Measurements from ENCODE around the gene PTCH2. TPM values are rescaled to one million over a fixed set of nuclear protein-coding genes. Genes with fewer than 3 reads are reported as not detected.

Gene PTCH2
- total and polyA plus RNA-seq, 2 of the 13 experiments (the other 11 are each of a cell fraction or from before 2014, with no cell fraction given), result 0.60 to 1.5 TPM

DNA sequence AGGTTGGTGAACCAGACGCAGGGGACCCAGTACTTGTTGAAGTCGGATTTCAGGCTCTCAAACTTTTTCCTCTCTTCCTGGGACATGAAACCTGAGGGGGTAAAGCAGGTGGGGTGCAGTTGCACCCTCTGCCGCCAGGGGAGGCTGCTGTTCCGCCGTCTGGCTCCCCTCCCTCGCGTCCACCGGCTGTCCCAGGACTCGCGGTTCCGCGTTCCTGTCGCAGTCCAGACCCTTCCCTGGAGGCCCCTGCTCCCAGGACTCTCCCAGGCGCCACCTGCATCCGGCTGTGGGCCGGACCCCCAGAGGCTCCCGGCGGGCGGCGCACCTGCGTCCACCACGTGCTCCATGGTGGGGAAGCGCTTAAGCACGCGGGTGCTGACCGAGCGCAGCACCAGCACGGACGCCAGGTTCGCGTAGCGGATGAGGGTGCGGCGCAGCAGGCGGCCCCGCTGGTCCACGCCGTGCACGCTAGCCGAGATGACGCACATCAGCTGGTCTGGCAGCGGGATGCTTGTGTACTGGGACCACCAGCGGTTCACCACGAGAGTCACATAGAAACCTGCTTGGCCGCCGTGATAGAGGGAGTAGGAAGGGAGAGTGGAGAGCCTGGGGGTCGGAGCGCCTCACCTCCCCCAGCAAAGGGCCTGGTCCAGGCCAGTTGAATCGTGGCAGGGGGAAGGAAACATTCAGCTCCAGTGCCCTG lies 56.8 kb downstream of the PTCH2 start (continued):
- TF ChIP-seq, protein P1, sequence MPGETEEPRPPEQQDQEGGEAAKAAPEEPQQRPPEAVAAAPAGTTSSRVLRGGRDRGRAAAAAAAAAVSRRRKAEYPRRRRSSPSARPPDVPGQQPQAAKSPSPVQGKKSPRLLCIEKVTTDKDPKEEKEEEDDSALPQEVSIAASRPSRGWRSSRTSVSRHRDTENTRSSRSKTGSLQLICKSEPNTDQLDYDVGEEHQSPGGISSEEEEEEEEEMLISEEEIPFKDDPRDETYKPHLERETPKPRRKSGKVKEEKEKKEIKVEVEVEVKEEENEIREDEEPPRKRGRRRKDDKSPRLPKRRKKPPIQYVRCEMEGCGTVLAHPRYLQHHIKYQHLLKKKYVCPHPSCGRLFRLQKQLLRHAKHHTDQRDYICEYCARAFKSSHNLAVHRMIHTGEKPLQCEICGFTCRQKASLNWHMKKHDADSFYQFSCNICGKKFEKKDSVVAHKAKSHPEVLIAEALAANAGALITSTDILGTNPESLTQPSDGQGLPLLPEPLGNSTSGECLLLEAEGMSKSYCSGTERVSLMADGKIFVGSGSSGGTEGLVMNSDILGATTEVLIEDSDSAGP (CRISPR knock-in tag; IDR thresholded peaks at IDR 0.05; ENCODE audit: borderline replicate concordance), result peak; percentile 81; the same call in 1 of the 2 replicates
- no peak for TF ChIP-seq DNMT3B (CRISPR knock-in tag; conservative IDR thresholded peaks at IDR 0.05)
- peak; percentile 61 for TF ChIP-seq AKAP8 (CRISPR knock-in tag; IDR thresholded peaks at IDR 0.05)
- TF ChIP-seq MTA3 (CRISPR knock-in tag; IDR thresholded peaks at IDR 0.05), result no peak
- TF ChIP-seq, protein P2, sequence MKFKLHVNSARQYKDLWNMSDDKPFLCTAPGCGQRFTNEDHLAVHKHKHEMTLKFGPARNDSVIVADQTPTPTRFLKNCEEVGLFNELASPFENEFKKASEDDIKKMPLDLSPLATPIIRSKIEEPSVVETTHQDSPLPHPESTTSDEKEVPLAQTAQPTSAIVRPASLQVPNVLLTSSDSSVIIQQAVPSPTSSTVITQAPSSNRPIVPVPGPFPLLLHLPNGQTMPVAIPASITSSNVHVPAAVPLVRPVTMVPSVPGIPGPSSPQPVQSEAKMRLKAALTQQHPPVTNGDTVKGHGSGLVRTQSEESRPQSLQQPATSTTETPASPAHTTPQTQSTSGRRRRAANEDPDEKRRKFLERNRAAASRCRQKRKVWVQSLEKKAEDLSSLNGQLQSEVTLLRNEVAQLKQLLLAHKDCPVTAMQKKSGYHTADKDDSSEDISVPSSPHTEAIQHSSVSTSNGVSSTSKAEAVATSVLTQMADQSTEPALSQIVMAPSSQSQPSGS (CRISPR knock-in tag; IDR thresholded peaks at IDR 0.05), result 0 out of 2 replicates have a peak, but pooled peaks have one; percentile 32
- TF ChIP-seq ZNF350 (CRISPR knock-in tag; IDR thresholded peaks at IDR 0.05; ENCODE audit: borderline replicate concordance, low read depth), result 0 out of 2 replicates have a peak, but pooled peaks have one; percentile 25
- TF ChIP-seq KLF16 (CRISPR knock-in tag; IDR thresholded peaks at IDR 0.05), result 0 out of 4 replicates have a peak, but pooled peaks of 1 of the 2 experiments have one; percentile 28
- TF ChIP-seq, protein P3, sequence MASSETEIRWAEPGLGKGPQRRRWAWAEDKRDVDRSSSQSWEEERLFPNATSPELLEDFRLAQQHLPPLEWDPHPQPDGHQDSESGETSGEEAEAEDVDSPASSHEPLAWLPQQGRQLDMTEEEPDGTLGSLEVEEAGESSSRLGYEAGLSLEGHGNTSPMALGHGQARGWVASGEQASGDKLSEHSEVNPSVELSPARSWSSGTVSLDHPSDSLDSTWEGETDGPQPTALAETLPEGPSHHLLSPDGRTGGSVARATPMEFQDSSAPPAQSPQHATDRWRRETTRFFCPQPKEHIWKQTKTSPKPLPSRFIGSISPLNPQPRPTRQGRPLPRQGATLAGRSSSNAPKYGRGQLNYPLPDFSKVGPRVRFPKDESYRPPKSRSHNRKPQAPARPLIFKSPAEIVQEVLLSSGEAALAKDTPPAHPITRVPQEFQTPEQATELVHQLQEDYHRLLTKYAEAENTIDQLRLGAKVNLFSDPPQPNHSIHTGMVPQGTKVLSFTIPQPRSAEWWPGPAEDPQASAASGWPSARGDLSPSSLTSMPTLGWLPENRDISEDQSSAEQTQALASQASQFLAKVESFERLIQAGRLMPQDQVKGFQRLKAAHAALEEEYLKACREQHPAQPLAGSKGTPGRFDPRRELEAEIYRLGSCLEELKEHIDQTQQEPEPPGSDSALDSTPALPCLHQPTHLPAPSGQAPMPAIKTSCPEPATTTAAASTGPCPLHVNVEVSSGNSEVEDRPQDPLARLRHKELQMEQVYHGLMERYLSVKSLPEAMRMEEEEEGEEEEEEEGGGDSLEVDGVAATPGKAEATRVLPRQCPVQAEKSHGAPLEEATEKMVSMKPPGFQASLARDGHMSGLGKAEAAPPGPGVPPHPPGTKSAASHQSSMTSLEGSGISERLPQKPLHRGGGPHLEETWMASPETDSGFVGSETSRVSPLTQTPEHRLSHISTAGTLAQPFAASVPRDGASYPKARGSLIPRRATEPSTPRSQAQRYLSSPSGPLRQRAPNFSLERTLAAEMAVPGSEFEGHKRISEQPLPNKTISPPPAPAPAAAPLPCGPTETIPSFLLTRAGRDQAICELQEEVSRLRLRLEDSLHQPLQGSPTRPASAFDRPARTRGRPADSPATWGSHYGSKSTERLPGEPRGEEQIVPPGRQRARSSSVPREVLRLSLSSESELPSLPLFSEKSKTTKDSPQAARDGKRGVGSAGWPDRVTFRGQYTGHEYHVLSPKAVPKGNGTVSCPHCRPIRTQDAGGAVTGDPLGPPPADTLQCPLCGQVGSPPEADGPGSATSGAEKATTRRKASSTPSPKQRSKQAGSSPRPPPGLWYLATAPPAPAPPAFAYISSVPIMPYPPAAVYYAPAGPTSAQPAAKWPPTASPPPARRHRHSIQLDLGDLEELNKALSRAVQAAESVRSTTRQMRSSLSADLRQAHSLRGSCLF (CRISPR knock-in tag; IDR thresholded peaks at IDR 0.05; ENCODE audit: borderline replicate concordance), result no peak
- TF ChIP-seq, protein P4, sequence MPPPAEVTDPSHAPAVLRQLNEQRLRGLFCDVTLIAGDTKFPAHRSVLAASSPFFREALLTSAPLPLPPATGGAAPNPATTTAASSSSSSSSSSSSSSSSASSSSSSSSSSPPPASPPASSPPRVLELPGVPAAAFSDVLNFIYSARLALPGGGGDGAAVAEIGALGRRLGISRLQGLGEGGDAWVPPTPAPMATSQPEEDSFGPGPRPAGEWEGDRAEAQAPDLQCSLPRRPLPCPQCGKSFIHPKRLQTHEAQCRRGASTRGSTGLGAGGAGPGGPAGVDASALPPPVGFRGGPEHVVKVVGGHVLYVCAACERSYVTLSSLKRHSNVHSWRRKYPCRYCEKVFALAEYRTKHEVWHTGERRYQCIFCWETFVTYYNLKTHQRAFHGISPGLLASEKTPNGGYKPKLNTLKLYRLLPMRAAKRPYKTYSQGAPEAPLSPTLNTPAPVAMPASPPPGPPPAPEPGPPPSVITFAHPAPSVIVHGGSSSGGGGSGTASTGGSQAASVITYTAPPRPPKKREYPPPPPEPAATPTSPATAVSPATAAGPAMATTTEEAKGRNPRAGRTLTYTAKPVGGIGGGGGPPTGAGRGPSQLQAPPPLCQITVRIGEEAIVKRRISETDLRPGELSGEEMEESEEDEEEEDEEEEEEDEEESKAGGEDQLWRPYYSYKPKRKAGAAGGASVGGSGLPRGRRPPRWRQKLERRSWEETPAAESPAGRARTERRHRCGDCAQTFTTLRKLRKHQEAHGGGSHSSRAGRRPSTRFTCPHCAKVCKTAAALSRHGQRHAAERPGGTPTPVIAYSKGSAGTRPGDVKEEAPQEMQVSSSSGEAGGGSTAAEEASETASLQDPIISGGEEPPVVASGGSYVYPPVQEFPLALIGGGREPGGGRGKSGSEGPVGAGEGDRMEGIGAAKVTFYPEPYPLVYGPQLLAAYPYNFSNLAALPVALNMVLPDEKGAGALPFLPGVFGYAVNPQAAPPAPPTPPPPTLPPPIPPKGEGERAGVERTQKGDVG (CRISPR knock-in tag; IDR thresholded peaks at IDR 0.05; ENCODE audit: borderline replicate concordance), result peak; percentile 92; the same call in 1 of the 2 replicates
- no peak for TF ChIP-seq XBP1 (CRISPR knock-in tag; IDR thresholded peaks at IDR 0.05)
- peak; percentile 14; the same call in 1 of the 2 replicates for TF ChIP-seq REPIN1 (CRISPR knock-in tag; IDR thresholded peaks at IDR 0.05; ENCODE audit: borderline replicate concordance, low read depth)
- TF ChIP-seq RXRB (CRISPR knock-in tag; IDR thresholded peaks at IDR 0.05; ENCODE audit: borderline replicate concordance), result no peak
- peak; percentile 52 for TF ChIP-seq YY1 (IDR thresholded peaks at IDR 0.05; ENCODE audit: insufficient read depth, insufficient replicate concordance, low read depth, low read length)
- TF ChIP-seq SOX13 (IDR thresholded peaks at IDR 0.05), result no peak
- TF ChIP-seq SOX13 (CRISPR knock-in tag; conservative IDR thresholded peaks at IDR 0.05 in 1 of 2, IDR thresholded peaks at IDR 0.05 in 1 of 2), result 0 out of 4 replicates have a peak, but pooled peaks of 1 of the 2 experiments have one; percentile 16
- TF ChIP-seq SMARCC2 (IDR thresholded peaks at IDR 0.05), result 0 out of 2 replicates have a peak, but pooled peaks have one; percentile 10

Measured in HepG2 (cell line).